K562 (cell line): Measurements from ENCODE around the gene DAB1. TPM values are rescaled to one million over a fixed set of nuclear protein-coding genes. Genes with fewer than 3 reads are reported as not detected.

ENCODE experiments used
- ATAC-seq: fragments of 200-7000 bp; cut with Tn5 transposase; 3 replicates; pipeline ENCODE4 v1.9.1; 2020; ENCODE audit warnings: moderate library complexity
- BruUV-seq: library from RNA; stranded (reverse); fragments of 400-500 nt; replicated peaks from 2 replicates; lab custom pipeline; 2021; lab: Mats Ljungman, UMichigan
- CTCF ChIA-PET: fragments of 300-600 bp; formaldehyde crosslinking; extraction: SDS; loops from one replicate; lab custom pipeline; 2021; ENCODE audit warnings: low intra/inter-chr PET ratio; lab: Yijun Ruan, JAX
- POLR2A ChIA-PET: fragments of 300-600, 350-650 bp; sonication (Branson Sonifier 250); formaldehyde crosslinking; extraction: SDS; loops from one replicate; lab custom pipeline; 2021; ENCODE audit warnings: antibody characterized with exemption, inconsistent platforms; lab: Yijun Ruan, JAX
- DNase-seq, 4 experiments: peaks; one replicate each; pipeline versions ENCODE4 v3.0.0 to v3.0.0-alpha.2; 2011 to 2018; ENCODE audit warnings: low spot score in 3 of 4, mixed read lengths in 3 of 4; ENCODE audit errors: extremely low read depth in 1 of 4
- FAIRE-seq: peaks from 2 replicates; lab custom pipeline; 2011; peaks lifted over from hg19 to GRCh38; lab: Jason Lieb, UNC
- H2AFZ ChIP-seq: 2 replicates; pipeline ENCODE4 v1.6.0; 2011; ENCODE audit warnings: low read depth, low read length, control low read depth, inconsistent platforms
- H3K27ac ChIP-seq: fragments of 200-600 bp; 3 replicates; pipeline ENCODE4 v1.8.0; 2011; ENCODE audit warnings: low read depth, mild to moderate bottlenecking, control low read depth, inconsistent platforms, low read length, moderate library complexity, mixed read lengths; ENCODE audit errors: extremely low read depth
- H3K27me3 ChIP-seq, 2 experiments: fragments of 300-600 bp in 1 of 2; 2 replicates in 1 of 2; 3 replicates in 1 of 2; pipeline versions ENCODE4 v1.6.0 to v1.8.0; 2011; ENCODE audit warnings: inconsistent platforms in 2 of 2, low read length in 2 of 2, mild to moderate bottlenecking in 1 of 2, mixed read lengths in 1 of 2, moderate library complexity in 1 of 2; ENCODE audit not compliant: control insufficient read depth in 2 of 2, insufficient read depth in 2 of 2
- H3K36me3 ChIP-seq: fragments of 300-600 bp; 3 replicates; pipeline ENCODE4 v1.8.0; 2011; ENCODE audit warnings: mild to moderate bottlenecking, low read length, inconsistent platforms; ENCODE audit not compliant: control insufficient read depth, insufficient read depth
- H3K4me1 ChIP-seq, 2 experiments: fragments of 200-600 bp in 1 of 2; replicated peaks in 1 of 2; 2 replicates in 1 of 2; 3 replicates in 1 of 2; pipeline versions ENCODE4 v1.5.1 to v1.8.0; 2011; ENCODE audit warnings: inconsistent platforms in 2 of 2, low read length in 2 of 2, mild to moderate bottlenecking in 1 of 2, mixed read lengths in 1 of 2, moderate library complexity in 1 of 2; ENCODE audit not compliant: control insufficient read depth in 2 of 2, insufficient read depth in 2 of 2
- H3K4me2 ChIP-seq: 2 replicates; pipeline ENCODE4 v1.6.1; 2011; ENCODE audit warnings: low read length, control low read depth, inconsistent platforms, mixed read lengths; ENCODE audit not compliant: insufficient read depth
- H3K4me3 ChIP-seq: fragments of 200-600 bp; sonication (generic), shearing (Covaris generic); 2 replicates; pipeline ENCODE4 v1.5.1; 2016; ENCODE audit warnings: control low read depth, inconsistent platforms
- H3K79me2 ChIP-seq: fragments of 200-600 bp; 3 replicates; pipeline ENCODE4 v1.8.0; 2011; ENCODE audit warnings: low read length, inconsistent platforms; ENCODE audit not compliant: control insufficient read depth, insufficient read depth
- H3K9ac ChIP-seq, 2 experiments: 2 replicates each; pipeline versions ENCODE4 v1.6.0 to v1.6.1; 2011; ENCODE audit warnings: low read depth in 2 of 2, low read length in 2 of 2, control low read depth in 1 of 2, inconsistent platforms in 1 of 2, mild to moderate bottlenecking in 1 of 2, mixed read lengths in 1 of 2; ENCODE audit not compliant: insufficient read depth in 1 of 2
- H3K9me1 ChIP-seq: one replicate; pipeline ENCODE4 v1.6.0; 2011; ENCODE audit warnings: inconsistent platforms, mild to moderate bottlenecking, low read length, moderate library complexity; ENCODE audit not compliant: control insufficient read depth, insufficient read depth
- H3K9me3 ChIP-seq: replicated peaks from 2 replicates; pipeline ENCODE4 v1.5.1; 2011; ENCODE audit warnings: low read depth, low read length, inconsistent platforms; ENCODE audit not compliant: control insufficient read depth, insufficient read depth
- H4K20me1 ChIP-seq: replicated peaks from 2 replicates; pipeline ENCODE4 v1.6.1; 2011; ENCODE audit warnings: low read length, inconsistent platforms, mixed read lengths; ENCODE audit not compliant: control insufficient read depth, insufficient read depth
- CBFA2T3 ChIP-seq: fragments of 450-650 bp; IDR thresholded peaks from 2 replicates; pipeline ENCODE4 v1.6.1; 2017
- CEBPG ChIP-seq, 3 experiments: fragments of 200-800 bp in 1 of 3; sonication (Bioruptor generic) in 1 of 3; sonication (generic) in 1 of 3; formaldehyde crosslinking in 1 of 3; IDR thresholded peaks in 2 of 3; conservative IDR thresholded peaks in 1 of 3; 2 replicates each; pipeline versions ENCODE4 v1.6.1 to v1.8.0; 2016 to 2022; ENCODE audit warnings: missing compliant biosample characterization in 2 of 3, missing genetic modification characterization in 2 of 3, mild to moderate bottlenecking in 1 of 3, missing genetic modification reagents in 1 of 3
- ETS1 ChIP-seq: conservative IDR thresholded peaks from 2 replicates; pipeline ENCODE4 v1.6.1; 2011; ENCODE audit warnings: low read depth, mild to moderate bottlenecking, low read length; ENCODE audit not compliant: control insufficient read depth
- SIX5 ChIP-seq, 2 experiments: IDR thresholded peaks; 2 replicates each; pipeline ENCODE4 v1.6.1; 2011; ENCODE audit warnings: low read length in 2 of 2, borderline replicate concordance in 1 of 2, low read depth in 1 of 2, mild to moderate bottlenecking in 1 of 2, moderate library complexity in 1 of 2; ENCODE audit not compliant: insufficient read depth in 1 of 2
- ZC3H8 ChIP-seq: fragments of 450-650 bp; IDR thresholded peaks from 2 replicates; pipeline ENCODE4 v1.6.1; 2017
- WGBS: fragments of 100-300 bp; shearing (Covaris generic); methylation state at CpG from one replicate; pipeline ENCODE4 v1.1.6; 2016; ENCODE audit warnings: low coverage, mixed read lengths; ENCODE audit not compliant: insufficient coverage; ENCODE audit errors: missing lambda C conversion rate; 5-methylcytosine and 5-hydroxymethylcytosine counted together
- in situ Hi-C: fragments of 300-500 bp; cut with MboI; formaldehyde crosslinking; loops from 4 replicates; pipeline ENCODE4 v1.15.0; 2018; ENCODE audit warnings: inconsistent platforms, mixed read lengths
- intact Hi-C: fragments of 100-400 bp; cut with micrococcal nuclease; formaldehyde crosslinking; loops from 2 replicates; pipeline ENCODE4 v1.14.2; 2022
- polyA plus RNA-seq, 8 experiments: library from polyadenylated mRNA; depleted of rRNA in 4 of 8; stranded (reverse) in 5 of 8; unstranded in 3 of 8; fragments of >200 nt; fragmentation: Nextera tagmentation in 2 of 8; fragmentation: Illumina TruSeq in 1 of 8; extraction: Ambion mirVana in 2 of 8; extraction: Trizol in 1 of 8; gene quantifications; 2 replicates each; pipeline versions ENCODE4 v1.2.1 to v1.2.3, GENCODE V29; 2011 to 2014; ENCODE audit warnings: inconsistent platforms in 1 of 8, missing spikeins in 1 of 8
- total RNA-seq, 7 experiments: library from RNA; depleted of rRNA in 6 of 7; stranded (reverse); fragments of >200 nt in 6 of 7; fragmentation: Illumina TruSeq in 2 of 7; extraction: Trizol in 2 of 7; gene quantifications; 2 replicates each; pipeline versions ENCODE4 v1.2.1 to v1.2.3, GENCODE V29; 2011 to 2021; ENCODE audit warnings: low replicate concordance in 1 of 7

Gene DAB1
- total and polyA plus RNA-seq, 9 of the 15 experiments (the other 6 are each of a cell fraction or from before 2014, with no cell fraction given): not detected

- CTCF ChIA-PET: no interaction called here
These were observed 465.3 kb downstream of the DAB1 start for GRCh38 chr1:56958526-56958925.

More at GRCh38 chr1:56958526-56958925, 465.3 kb downstream of the DAB1 start:
- Histone ChIP-seq H3K4me1 (no peaks in the 10 kb centered on the region), H3K27ac (no peak overlapping the region), H3K9me3 (no peaks in the 10 kb centered on the region), H4K20me1 (no peaks in the 10 kb centered on the region), H3K4me3 (no peak overlapping the region), H3K9ac (no peak overlapping the region), H3K9me1 (no peaks in the 10 kb centered on the region), H2AFZ (no peak overlapping the region), H3K4me2 (no peak overlapping the region), H3K27me3 (peaks cover 0 to 5% of the 10 kb centered on the region in 2 experiments; a peak in 2 of 5 replicates), H3K79me2 (no peaks in the 10 kb centered on the region), H3K36me3 (no peaks in the 10 kb centered on the region)
- POLR2A ChIA-PET: no interaction called here
- WGBS: 0% methylated on average over 2 of the region's 2 CpGs
- no peak for TF ChIP-seq CBFA2T3
- no peak for TF ChIP-seq ETS1
- TF ChIP-seq ZC3H8: no peak
- TF ChIP-seq CEBPG (CRISPR knock-in tag; IDR thresholded peaks at IDR 0.05): no peak
- peak in 1 of 2 experiments; percentile 17; a peak in 1 of 4 replicates for TF ChIP-seq CEBPG (tag; conservative IDR thresholded peaks at IDR 0.05 in 1 of 2, IDR thresholded peaks at IDR 0.05 in 1 of 2)
- TF ChIP-seq SIX5 (IDR thresholded peaks at IDR 0.05; ENCODE audit: borderline replicate concordance in 1 of 2, insufficient read depth in 1 of 2, low read depth in 1 of 2, low read length in 2 of 2): no peak
- in situ Hi-C loops (no loop called here), intact Hi-C loops (no loop called here)
- no TSS peak for BruUV-seq
- ATAC-seq (no peak), FAIRE-seq (no peak), DNase-seq (no peak)
